ENCODE data around the gene ANO1. TPM values are rescaled to one million over a fixed set of nuclear protein-coding genes. Genes with fewer than 3 reads are reported as not detected.

The ANO1 gene
- total and polyA plus RNA-seq, 2 of the 8 experiments (the other 6 are each of a cell fraction or from before 2014, with no cell fraction given) = 4.7 to 5.0 TPM

DNA sequence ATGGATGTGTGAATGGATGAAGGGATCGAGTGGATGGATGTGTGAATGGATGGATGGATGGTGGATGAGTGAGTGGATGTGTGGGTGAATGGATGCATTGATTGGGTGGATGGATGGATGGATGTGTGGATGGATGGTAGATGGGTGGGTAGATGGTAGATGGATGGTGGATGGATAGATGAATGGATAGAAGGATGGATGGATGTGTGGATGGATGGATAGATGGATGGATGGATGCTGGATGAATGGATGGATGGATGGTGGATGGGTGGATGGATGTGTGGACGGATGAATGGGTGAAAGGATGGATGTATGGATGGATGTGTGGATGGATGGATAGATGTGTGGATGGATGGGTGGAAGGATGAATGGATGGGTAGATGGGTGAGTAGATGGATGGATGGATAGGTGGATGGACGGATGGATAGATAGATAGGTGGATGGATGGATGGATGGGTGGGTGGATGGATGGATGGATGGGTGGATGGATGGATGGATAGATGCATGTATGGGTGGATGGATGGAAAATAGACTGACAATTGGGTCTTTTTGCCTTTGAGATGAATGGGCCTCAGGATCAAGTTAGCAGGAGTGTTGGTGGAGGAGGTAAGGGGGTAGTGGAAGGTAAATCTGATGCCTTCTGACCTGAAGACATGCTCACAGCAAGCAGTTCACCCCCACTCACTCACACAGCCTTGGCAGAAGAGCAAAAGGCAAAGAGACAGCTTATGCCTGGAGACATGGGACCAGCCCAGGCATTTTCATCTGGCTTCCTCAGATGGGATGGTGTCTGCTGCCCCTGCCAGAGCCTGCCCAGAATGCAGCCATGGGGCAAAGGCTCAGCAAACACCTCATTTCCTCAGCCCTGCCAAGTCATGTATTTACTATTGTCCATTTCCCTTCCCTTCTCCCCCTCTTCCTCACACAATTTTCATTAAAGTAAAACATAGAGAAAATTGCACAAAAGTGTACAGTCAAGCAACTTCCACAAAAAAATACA lies 117.0 kb downstream of the ANO1 start:
- no peak overlapping the region for H3K4me2 ChIP-seq (ENCODE audit: insufficient read depth in 1 of 2, low read depth in 2 of 2, low read length in 2 of 2)
- H2AK5ac ChIP-seq (ENCODE audit: low read depth, low read length) = peak overlapping the region; percentile 58
- H3K36me3 ChIP-seq (ENCODE audit: control insufficient read depth in 2 of 4, insufficient read depth in 4 of 4, low read length in 3 of 4) = no peaks in the 10 kb centered on the region
- no peaks in the 10 kb centered on the region for H3K79me2 ChIP-seq (ENCODE audit: control insufficient read depth in 1 of 2, insufficient read depth in 2 of 2, low read length in 2 of 2)
- no peak overlapping the region for H2AFZ ChIP-seq (ENCODE audit: low read length)
- no peak overlapping the region for H3K4me3 ChIP-seq (ENCODE audit: extremely low read depth in 1 of 4, insufficient read depth in 2 of 4, low read depth in 3 of 4, low read length in 4 of 4)
- H3K9me3 ChIP-seq (ENCODE audit: insufficient read depth in 2 of 2, low read depth in 1 of 2, low read length in 1 of 2) = no peaks in the 10 kb centered on the region; a peak in 1 of 4 replicates
- no peak overlapping the region for H3K14ac ChIP-seq (ENCODE audit: insufficient read length)
- no peak overlapping the region for H2BK5ac ChIP-seq (ENCODE audit: low read depth, low read length)
- no peak overlapping the region for H4K5ac ChIP-seq (ENCODE audit: insufficient read length, low read depth, low read length)
- no peak overlapping the region for H3K23ac ChIP-seq (ENCODE audit: insufficient read length)
- FAIRE-seq (no peak), DNase-seq (ENCODE audit: low read depth in 1 of 2, low spot score in 2 of 2) (no peak)
- peak overlapping the region; percentile 1; the same call in 1 of the 2 replicates for H2BK15ac ChIP-seq (ENCODE audit: low read length)
- WGBS, 2 experiments (ENCODE audit: extremely low coverage in 1 of 2, insufficient coverage in 1 of 2, insufficient read length in 1 of 2, insufficient replicate concordance in 2 of 2, low coverage in 1 of 2, low lambda C conversion rate in 2 of 2, missing lambda C conversion rate in 1 of 2) = 69 to 100% methylated on average over 1 to 3 of the region's 3 CpGs
- no peak overlapping the region for H3K27ac ChIP-seq (ENCODE audit: low read depth, low read length)
- no peaks in the 10 kb centered on the region for H3K4me1 ChIP-seq (replicated peaks in 1 of 4; ENCODE audit: control insufficient read depth in 3 of 4, insufficient read depth in 4 of 4, low read length in 3 of 4)
- H3K23me2 ChIP-seq (ENCODE audit: low read depth, low read length) = peaks cover 15% of the 10 kb centered on the region; the same call in 1 of the 2 replicates
- no peaks in the 10 kb centered on the region for H3K79me1 ChIP-seq (ENCODE audit: low read depth, low read length)
- no peak overlapping the region for H2BK120ac ChIP-seq (replicated peaks; ENCODE audit: low read depth, low read length)
- ChIA-PET CTCF (ENCODE audit: partially characterized antibody) (interaction anchor here (0.9 to 6.0 kb wide), 39 partner anchors 10 to 316 kb away, joined by 3 to 62 read pairs (median 5); no protein-coding TSS in a partner anchor), POLR2A (ENCODE audit: partially characterized antibody) (no interaction called here)
- peak overlapping the region; percentile 85 for H3K4ac ChIP-seq (replicated peaks; ENCODE audit: insufficient read length, low read depth, low read length)
- H2BK12ac ChIP-seq (ENCODE audit: low read depth, low read length) = 0 out of 2 replicates have a peak overlapping the region, but pooled peaks have one; percentile 80
- H3K18ac ChIP-seq (ENCODE audit: extremely low read depth, low read length) = no peak overlapping the region
- H4K8ac ChIP-seq (ENCODE audit: extremely low read depth, insufficient read depth, low read length) = no peak overlapping the region
- TF ChIP-seq TEAD4 (IDR thresholded peaks at IDR 0.05; ENCODE audit: low read depth, low read length) = no peak
- TF ChIP-seq SP1 (IDR thresholded peaks at IDR 0.05; ENCODE audit: low read depth, low read length) = no peak
- TF ChIP-seq ZNF274 (IDR thresholded peaks at IDR 0.05; ENCODE audit: borderline replicate concordance, extremely low read depth, low read length) = no peak
- H2BK20ac ChIP-seq (ENCODE audit: low read length) = no peak overlapping the region
- peaks cover 0 to 16% of the 10 kb centered on the region in 2 experiments for H4K20me1 ChIP-seq (replicated peaks in 1 of 2; ENCODE audit: control insufficient read depth in 1 of 2, insufficient read depth in 2 of 2, low read length in 2 of 2)
- H3K56ac ChIP-seq (replicated peaks; ENCODE audit: insufficient read length, low read depth, low read length) = peak overlapping the region; percentile 98
- H4K91ac ChIP-seq (replicated peaks; ENCODE audit: insufficient read length, low read length) = peak overlapping the region; percentile 42
- no peaks in the 10 kb centered on the region for H3K27me3 ChIP-seq (replicated peaks in 1 of 4; ENCODE audit: control insufficient read depth in 3 of 4, extremely low read depth in 1 of 4, insufficient read depth in 3 of 4, low read length in 3 of 4)
- no peak overlapping the region for H3K9ac ChIP-seq (replicated peaks in 1 of 4; ENCODE audit: extremely low read depth in 1 of 4, low read depth in 3 of 4, low read length in 3 of 4)
